HG02623 (cell line): ENCODE data around the gene CUZD1.
"Not testable (repeated sequence)": the region's sequence is repeated elsewhere in the genome, so short reads cannot be mapped to it uniquely, and the experiment has no call there.

ENCODE experiments used
- ATAC-seq: cut with Tn5 transposase; IDR thresholded peaks from one replicate; pipeline ENCODE4 v1.9.1; 2021; ENCODE audit warnings: moderate library complexity; ENCODE audit not compliant: unreplicated experiment

The CUZD1 gene, protein sequence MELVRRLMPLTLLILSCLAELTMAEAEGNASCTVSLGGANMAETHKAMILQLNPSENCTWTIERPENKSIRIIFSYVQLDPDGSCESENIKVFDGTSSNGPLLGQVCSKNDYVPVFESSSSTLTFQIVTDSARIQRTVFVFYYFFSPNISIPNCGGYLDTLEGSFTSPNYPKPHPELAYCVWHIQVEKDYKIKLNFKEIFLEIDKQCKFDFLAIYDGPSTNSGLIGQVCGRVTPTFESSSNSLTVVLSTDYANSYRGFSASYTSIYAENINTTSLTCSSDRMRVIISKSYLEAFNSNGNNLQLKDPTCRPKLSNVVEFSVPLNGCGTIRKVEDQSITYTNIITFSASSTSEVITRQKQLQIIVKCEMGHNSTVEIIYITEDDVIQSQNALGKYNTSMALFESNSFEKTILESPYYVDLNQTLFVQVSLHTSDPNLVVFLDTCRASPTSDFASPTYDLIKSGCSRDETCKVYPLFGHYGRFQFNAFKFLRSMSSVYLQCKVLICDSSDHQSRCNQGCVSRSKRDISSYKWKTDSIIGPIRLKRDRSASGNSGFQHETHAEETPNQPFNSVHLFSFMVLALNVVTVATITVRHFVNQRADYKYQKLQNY

DNA sequence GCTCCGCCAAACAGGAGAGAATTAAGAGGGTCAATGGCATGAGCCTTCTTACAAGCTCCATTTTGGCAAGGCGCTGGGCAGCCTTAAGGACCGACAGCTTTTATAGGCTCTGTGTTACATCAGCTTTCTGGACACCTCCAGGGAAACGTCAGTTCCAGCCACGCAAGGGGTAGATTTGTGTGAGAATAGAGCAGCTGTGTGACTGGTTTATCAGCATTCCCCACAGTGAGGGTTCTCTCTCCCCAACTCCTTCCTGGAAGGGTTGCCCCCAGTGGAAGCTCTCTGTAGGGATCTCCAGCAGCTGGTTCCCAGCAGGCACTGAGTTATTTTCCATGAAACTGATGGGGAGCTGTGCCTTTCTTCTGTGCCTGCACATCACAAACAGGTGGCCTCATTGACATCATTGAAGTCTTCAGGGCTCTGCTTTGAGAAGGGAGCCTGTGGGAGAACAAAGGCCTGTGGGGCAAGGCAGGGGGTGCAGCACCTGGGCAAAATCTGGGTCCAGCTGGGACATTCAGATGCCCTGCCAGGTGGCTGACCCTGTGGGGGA, at the start of gene CUZD1:
Gene CUZD1 (minus strand): TSS at position 75 of the 550 bp plus-strand sequence. CDS start 14 bp downstream, at position 61.
- ATAC-seq = no peak

DNA sequence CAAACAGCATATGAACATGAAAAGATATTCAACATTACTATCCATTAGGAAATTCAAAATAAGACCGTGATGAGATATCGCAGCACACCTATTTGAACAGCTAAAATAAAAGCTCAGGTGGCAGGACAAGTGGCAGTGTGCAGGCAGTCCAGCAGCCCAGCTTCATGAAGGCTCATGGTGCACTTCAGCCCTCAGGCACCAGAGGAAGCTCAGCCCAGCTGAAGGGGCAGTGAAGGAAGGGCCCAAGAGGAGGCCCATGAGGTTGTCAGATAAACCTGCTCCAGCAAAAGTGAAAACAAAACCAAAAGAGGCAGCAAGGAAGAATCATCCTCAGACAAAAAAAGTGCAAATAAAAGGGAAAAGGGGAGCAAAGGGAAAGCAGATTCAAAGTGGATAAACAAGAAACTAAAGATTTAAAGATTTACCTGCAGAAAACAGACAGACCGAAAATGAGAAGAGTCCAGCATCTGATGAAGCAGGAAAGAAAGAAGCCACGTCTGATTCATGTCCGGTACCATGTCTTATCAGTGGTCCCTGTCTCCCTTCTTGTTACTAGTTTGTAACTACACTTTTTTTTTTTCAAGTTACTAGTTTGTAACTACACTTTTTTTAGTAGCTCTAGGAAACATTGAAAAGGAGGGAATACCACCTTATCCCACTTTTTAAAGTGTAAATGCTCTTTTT, 48.7 kb upstream of the CUZD1 start:
- no peak for ATAC-seq

DNA sequence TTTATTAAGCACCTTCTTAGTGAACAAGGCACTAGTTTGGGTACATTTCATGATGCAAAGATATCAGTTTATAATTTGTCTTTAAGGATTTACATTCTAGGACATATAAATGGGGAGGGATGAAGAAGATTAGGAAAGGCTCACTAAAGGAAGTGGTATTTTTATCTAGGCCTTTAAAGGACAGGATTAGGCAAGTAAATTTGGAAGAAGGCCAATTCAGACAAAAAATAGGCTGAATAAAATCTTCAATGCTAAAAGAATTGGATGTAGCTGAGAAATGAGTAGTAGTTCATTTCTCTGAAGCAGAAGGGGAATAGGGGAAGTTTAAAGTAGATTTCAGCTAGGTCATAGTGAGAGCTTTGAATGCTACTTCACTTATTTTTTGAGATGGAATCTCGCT, 38.5 kb upstream of the CUZD1 start:
- no peak for ATAC-seq

DNA sequence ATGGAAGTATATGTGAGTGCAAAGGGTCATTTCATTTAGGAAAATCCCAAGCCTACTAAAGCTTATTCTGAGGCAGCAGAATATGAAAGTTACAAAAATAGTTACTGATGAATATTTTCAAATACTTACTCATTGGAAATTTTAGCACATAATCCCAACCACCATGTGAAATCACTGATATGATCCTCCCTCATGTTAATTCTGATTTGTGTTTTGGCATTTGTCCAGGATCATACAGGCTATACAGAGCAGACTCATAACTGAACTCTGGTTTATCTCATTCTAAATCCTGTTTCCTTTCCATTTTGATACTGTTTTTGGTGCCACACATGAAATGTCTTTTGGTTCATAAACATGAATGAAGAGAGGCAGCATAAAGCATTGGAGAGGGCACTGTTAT, 37.1 kb upstream of the CUZD1 start:
- ATAC-seq = no peak

DNA sequence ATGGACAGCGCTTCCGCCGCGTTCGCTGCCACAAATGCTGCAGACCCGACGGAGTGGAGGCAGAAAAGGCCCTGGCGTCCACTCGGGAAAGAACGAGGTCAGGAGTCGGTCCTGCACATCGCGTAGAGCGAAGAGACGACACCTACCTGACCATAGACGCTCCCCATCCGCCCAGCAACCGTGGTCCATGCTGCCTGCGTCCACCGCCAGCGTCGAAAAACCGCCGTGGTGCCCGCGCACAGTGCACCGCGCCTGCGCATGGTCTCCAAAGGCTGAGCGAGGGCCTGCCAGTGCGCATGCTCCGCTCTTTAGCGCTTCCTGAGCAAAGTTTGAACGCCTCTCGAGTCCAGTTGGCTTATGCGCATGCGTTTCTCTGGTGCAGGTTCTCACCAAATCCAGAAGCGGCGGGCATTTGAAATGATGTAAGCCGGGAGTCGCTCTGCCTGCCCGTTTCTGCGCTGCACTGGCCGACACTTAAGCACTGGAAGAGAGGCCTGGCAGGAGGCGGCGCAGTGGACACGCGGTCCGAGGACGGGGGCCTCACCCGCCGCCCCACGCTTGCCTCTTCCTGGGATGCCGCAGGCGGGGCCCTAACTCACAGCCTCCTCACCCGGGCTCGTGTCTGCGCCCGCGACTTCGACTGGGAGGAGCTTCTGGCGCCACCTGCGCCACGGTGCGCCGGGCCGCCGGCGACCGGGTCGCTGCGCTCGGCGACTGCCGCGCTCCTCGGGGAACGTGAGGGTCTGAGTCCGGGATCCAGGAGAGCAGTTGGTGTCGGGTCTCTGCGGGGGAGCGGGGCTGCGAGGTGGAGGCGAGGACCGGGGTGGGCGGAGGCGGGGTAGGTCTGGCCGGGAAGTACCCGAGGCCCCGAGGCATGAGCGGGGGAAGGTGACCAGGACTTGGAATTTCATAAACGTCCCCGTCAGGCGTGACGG, 33.9 kb upstream of the CUZD1 start, which contains the start of gene FAM24B:
Gene FAM24B (minus strand): TSS at position 243 of the 935 bp plus-strand sequence. CDS start 29,066 bp downstream, outside the sequence.
- peak; percentile 80 for ATAC-seq

DNA sequence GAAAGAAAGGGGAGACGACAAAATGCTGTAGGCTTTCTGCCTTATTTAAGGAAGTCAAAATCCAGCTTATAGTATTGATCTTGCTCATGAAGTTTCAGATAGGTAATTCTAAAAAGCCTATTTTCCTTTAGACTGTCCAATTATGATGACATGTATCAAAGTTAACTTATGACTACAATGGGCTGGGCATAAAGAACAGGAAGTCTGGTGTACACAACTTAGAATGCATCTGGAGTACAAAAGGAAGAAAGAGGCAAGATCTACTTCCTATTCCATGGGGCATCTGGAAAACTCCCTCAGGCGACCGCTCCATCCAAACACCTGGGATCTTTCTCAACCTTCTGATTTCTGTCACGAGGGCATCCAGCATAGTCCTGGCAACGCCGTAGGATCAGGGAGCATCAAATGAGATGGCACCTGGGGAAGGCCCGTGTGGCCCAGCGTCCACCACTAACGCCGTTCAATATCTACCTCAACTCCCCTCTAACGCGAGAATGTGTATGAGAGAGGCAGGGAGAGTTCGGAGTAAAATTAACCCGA, 33.2 kb upstream of the CUZD1 start:
- ATAC-seq = no peak

DNA sequence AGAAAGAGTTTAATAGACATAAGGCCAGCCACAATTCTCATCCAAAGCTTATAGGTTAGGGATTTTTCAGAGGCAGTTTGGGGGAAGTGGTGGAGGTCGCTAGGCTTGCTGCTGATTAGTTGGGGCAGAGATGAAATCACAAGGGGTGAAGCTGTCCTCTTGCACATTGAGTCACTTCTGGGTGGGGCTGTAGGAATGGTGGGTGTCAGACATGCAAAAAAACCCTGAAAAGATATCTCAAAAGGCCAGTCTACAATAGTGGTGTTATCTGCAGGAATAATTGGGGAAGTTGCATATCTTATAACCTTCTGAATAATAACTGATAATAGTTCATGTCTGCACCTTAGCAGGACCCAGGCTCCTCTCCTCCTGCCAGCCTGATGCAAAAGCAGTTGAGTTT, 31.6 kb upstream of the CUZD1 start:
- no peak for ATAC-seq

DNA sequence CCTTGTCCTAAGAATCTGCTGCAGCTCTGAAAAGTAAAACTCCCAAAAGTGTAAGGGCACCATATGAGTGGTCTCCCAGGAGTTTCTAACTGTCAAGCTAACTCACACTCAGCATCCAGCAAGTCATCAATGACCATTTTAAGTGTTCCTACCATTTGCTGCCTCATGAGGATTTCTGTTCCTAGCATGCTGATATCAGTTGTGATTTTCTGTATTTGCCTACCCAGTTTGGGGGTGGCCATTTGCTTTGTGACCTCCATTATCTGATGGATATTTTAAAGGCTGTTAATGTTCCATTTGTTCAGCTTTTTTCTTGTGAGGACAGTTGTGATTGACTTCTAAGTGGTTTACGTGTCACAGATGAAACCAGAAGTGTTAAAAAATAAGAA, 30.8 kb upstream of the CUZD1 start:
- no peak for ATAC-seq

DNA sequence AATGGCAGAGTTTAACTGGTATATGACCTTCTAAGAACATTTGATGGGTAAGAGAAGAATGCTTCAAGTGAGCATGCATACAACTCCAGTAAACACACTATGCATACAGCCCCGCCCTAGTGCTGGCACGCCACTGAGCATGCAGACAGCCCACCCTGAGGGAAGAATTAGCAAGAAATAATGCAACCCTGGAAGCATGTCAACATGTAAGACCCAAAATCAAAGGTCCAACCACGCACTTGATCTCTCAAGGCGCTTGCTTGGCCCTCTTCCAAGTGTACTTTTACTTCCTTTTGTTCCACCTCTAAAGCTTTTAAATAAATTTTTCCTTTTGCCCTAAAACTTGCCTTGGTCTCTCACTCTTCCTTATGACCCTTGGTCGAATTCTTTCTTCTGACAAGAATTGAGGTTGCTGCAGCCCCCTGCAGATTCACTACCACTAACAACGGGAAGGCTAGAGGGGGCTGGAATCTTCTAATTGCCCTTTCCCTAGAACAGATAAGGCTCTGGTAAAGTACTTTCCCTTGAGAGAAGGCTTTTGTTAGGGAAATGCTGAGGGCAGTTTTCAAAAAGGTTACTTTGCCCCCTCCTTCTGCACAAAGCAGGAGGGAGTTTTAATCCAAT, 30.3 kb upstream of the CUZD1 start:
- no peak for ATAC-seq

DNA sequence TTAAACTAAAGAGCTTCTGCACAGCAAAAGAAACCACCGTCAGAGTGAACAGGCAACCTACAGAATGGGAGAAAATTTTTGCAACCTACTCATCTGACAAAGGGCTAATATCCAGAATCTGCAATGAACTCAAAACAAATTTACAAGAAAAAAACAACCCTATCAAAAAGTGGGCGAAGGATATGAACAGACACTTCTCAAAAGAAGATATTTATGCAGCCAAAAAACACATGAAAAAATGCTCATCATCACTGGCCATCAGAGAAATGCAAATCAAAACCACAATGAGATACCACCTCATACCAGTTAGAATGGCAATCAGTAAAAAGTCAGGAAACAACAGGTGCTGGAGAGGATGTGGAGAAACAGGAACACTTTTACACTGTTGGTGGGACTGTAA, 26.3 kb upstream of the CUZD1 start:
- not testable (repeated sequence) for ATAC-seq

DNA sequence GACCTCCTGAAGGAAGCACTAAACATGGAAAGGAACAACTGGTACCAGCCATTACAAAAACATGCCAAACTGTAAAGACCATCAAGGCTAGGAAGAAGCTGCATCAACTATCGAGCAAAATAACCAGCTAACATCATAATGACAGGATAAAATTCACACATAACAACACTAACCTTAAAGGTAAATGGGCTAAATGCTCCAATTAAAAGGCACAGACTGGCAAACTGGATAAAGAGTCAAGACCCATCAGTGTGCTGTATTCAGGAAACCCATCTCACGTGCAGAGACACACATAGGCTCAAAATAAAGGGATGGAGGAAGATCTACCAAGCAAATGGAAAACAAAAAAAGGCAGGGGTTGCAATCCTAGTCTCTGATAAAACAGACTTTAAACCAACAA, 23.1 kb upstream of the CUZD1 start:
- ATAC-seq = not testable (repeated sequence)

DNA sequence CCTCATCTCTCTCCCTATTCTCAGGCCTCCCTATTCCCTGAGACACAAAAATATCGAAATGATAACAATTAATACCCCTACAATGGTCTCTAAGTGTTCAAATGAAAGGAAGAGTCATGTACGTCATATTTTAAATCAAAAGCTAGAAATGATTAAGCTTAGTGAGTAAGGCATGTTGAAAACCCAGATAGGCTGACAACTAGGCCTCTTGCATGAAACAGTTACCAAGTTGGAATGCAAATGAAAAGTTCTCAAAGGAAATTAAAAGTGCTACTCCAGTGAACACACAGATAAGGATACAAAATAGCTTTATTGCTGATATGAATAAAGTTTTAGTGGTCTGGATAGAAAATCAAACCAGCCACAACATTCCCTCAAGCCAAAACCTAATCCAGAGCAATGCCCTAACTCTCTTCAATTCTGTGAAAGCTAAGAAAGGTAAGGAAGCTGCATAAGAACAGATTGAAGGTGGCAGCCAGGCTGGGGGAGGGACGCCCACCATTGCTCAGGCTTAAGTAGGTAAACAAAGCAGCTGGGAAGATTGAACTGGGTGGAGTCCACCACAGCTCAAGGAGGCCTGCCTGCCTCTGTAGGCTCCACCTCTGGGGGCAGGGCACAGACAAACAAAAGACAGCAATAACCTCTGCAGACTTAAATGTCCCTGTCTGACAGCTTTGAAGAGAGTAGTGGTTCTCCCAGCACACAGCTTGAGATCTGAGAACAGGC, 21.3 kb upstream of the CUZD1 start:
- ATAC-seq = not testable (repeated sequence)

DNA sequence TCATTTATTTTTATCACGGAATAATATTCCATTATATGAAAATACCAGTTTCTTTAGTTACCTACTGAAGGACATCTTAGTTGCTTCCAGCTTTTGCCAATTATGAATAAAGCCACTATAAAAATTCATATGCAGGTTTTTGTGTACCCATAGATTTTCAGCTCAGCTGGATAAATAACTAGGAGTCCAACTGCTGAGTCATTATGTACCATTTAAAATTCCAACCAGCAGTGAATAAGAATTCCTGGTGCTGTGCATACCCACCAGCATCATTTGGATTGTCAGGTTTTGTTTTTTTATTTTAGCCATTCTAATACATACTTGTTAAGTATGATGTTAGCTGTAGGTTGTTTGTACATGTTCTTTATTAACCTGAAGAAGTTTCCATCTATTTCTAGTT, 19.2 kb upstream of the CUZD1 start:
- ATAC-seq = no peak

DNA sequence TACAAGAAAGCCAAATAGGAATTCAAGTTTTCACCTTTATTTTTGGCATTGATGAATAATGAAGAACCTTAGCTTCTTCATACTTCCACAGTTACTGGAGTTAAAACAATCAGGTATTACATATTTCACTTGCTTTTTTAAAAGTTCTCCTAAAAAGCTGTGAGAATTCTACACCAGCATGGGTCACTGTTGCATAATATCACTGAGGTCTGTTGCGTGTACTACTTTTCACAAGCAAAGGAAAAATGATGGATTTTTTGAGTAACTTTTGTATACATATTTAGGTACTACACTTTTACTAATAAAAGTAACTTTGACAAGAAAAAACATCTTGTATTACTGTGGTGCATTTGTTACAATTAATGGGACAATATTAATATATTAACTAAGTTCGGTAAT, 18.5 kb upstream of the CUZD1 start:
- no peak for ATAC-seq

DNA sequence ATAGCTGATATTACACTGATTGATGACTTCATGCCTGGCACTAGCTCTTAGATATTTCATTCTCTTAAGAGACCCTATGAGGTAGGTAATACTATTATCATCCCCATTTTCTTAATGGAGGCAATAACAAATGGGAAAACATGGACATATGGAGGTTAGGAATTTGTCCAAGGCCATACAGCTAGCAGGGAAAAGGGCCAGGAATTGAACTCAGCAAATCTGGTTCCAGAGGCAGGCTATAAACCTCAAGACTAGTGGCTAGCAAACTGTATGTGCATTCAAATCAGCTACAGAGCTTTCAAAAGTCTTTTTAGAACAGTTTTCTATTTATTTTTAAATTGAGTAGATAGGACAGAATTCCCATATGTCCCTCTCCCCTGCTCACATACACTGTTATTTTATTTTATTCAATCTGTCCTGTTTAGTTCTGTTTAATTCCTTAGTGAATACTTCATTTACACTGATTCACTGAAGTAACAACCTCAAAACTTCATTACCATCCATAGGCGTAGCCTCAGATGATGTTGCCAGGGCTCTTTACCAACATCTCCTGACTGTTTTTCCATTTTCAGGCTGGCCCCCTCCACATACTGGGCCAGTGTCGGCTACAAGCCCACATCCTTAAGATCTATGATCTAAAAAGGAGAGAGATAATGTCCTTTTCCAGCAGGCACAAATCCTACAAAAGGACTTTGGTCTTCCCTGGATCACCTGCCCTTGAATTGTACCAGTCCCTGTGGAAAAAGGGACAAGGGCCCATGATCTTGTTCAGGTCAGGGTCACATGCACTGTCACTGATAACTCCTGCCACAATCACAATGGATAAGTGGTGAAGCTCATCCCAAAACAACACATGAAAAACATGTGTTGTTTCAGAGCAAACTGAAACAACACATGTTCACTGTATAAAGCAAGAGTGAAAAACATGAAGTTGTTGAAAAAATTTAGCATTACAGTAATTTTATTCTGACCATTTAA, 17.8 kb upstream of the CUZD1 start:
- ATAC-seq = no peak

DNA sequence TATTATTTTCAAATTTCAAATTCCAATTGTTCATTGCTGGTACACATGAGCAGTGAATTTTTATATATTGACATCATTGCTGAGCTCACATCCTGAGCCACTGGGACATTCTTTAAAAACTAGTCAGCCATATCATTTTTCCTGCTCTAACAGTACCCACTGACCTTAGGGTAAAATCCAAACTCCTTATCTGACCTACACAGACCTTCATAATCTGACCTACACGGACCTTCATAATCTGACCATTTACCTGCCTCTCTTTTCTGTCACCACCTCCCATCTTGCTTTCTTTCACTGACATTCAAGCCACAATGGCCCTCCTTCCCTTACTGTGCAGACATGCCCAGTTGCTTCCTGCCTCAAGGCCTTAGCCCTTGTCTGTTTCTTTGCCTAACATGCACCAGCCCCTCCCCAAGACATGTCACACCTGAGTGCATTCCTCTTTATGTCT, 16.1 kb upstream of the CUZD1 start:
- no peak for ATAC-seq

DNA sequence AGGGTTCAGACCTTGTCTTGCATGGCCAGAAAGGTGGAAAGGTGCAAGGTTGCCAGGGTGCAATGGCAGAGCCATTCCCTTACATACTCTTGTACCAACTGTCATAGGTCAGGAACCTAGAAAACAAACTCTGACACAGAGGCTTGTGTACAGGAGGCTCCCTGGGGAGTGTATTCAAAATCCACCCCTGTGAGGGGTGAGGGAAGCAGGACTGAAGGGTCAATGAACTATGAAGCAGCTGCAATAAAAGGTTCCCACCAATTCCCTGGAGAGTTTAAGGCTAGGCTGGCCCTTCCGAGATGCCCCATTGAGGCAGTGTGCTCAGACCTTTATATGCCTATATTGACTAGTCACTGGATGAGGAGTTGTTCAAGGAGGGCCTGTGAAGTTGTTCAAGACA, 13.9 kb upstream of the CUZD1 start:
- no peak for ATAC-seq

DNA sequence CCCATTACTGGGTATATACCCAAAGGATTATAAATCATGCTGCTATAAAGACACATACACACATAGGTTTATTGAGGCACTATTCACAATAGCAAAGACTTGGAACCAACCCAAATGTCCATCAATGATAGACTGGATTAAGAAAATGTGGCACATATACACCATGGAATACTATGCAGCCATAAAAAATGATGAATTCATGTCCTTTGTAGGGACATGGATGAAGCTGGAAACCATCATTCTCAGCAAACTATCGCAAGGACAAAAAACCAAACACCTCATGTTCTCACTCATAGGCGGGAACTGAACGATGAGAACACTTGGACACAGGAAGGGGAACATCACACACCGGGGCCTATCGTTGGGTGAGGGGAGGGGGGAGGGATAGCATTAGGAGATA, 12.4 kb upstream of the CUZD1 start:
- not testable (repeated sequence) for ATAC-seq
